Stimulated activated CD4-positive, alpha-beta T cell treated with anti-CD3 and anti-CD28 coated beads, Interleukin-12 subunit alpha, Interleukin-12 subunit beta, amount 100 ng/mL, for 4 hours (primary cell): Measurements from ENCODE around the gene IPCEF1.

Source experiments
- DNase-seq: peaks from one replicate; pipeline ENCODE4 v3.0.0-alpha.2; 2020

IPCEF1 gene

GRCh38 chr6:154156135-154156896, 200.3 kb downstream of the IPCEF1 start:
- DNase-seq, result peak; percentile 54

- DNase-seq, result peak; percentile 52
Measured at GRCh38 chr6:154154389-154154967, 202.1 kb downstream of the IPCEF1 start.

GRCh38 chr6:154143753-154144152, 212.8 kb downstream of the IPCEF1 start:
- no peak for DNase-seq

GRCh38 chr6:154140743-154141142, 215.9 kb downstream of the IPCEF1 start:
- no peak for DNase-seq

GRCh38 chr6:154139892-154140291, 216.7 kb downstream of the IPCEF1 start:
- DNase-seq, result no peak

- DNase-seq, result no peak
Measured at GRCh38 chr6:154138793-154139192, 217.8 kb downstream of the IPCEF1 start.

- DNase-seq, result no peak
Measured at GRCh38 chr6:154134471-154135147, 222.0 kb downstream of the IPCEF1 start.

GRCh38 chr6:154127657-154128056, 228.9 kb downstream of the IPCEF1 start:
- no peak for DNase-seq

GRCh38 chr6:154125421-154125820, 231.2 kb downstream of the IPCEF1 start:
- no peak for DNase-seq

GRCh38 chr6:154123155-154123956, 233.2 kb downstream of the IPCEF1 start:
- no peak for DNase-seq

- DNase-seq, result no peak
Measured at GRCh38 chr6:154122195-154122925, 234.2 kb downstream of the IPCEF1 start.

GRCh38 chr6:154117485-154117884, 239.1 kb downstream of the IPCEF1 start:
- DNase-seq, result no peak

GRCh38 chr6:154113392-154113791, 243.2 kb downstream of the IPCEF1 start:
- no peak for DNase-seq

- no peak for DNase-seq
Measured at GRCh38 chr6:154112181-154112809, 244.3 kb downstream of the IPCEF1 start.

- DNase-seq, result no peak
Measured at GRCh38 chr6:154111025-154111424, 245.6 kb downstream of the IPCEF1 start.

GRCh38 chr6:154106251-154106650, 250.4 kb downstream of the IPCEF1 start:
- no peak for DNase-seq
